SU-DHL-6 (cell line): Measurements from ENCODE around the gene RGL3.

Experiments
- CTCF ChIP-seq: fragments of 200-600 bp; sonication (generic); IDR thresholded peaks from one replicate; pipeline ENCODE4 v1.5.1; 2017; ENCODE audit warnings: antibody characterized with exemption, mild to moderate bottlenecking, low read length, moderate library complexity; ENCODE audit not compliant: insufficient read depth, poor library complexity, severe bottlenecking
- EZH2phosphoT487 ChIP-seq: fragments of 200-600 bp; sonication (generic), shearing (Covaris generic); conservative IDR thresholded peaks from 2 replicates; pipeline ENCODE4 v1.6.1; 2018; ENCODE audit warnings: mild to moderate bottlenecking, antibody characterized with exemption, low read length, moderate library complexity, mixed read lengths

- no peak for TF ChIP-seq CTCF
- no peak for TF ChIP-seq EZH2phosphoT487
Measured at GRCh38 chr19:11383706-11384048, 35.4 kb downstream of the RGL3 start.
